Sigmoid colon (tissue), 4 donors: ENCODE results near the gene FAM47B.

Source experiments
- POLR2A ChIP-seq, 2 donors: fragments of 450-650 bp; IDR thresholded peaks; one replicate each; pipeline ENCODE4 v1.6.1; 2016; ENCODE audit warnings: antibody characterized with exemption in 2 of 2, mild to moderate bottlenecking in 2 of 2, moderate library complexity in 2 of 2
- POLR2AphosphoS5 ChIP-seq, 4 donors: sonication (generic); formaldehyde crosslinking; IDR thresholded peaks; one replicate each; pipeline ENCODE4 v1.6.1; 2017; ENCODE audit warnings: antibody characterized with exemption in 4 of 4
- TF ChIP-seq, protein P1 (sequence below), 4 experiments: fragments of 450-650 bp in 3 of 4; fragments of 200-600 bp in 1 of 4; IDR thresholded peaks; one replicate each; pipeline ENCODE4 v1.5.1; 2016 to 2019; ENCODE audit warnings: antibody characterized with exemption in 4 of 4, mild to moderate bottlenecking in 3 of 4, moderate library complexity in 2 of 4

- TF ChIP-seq, protein P1, sequence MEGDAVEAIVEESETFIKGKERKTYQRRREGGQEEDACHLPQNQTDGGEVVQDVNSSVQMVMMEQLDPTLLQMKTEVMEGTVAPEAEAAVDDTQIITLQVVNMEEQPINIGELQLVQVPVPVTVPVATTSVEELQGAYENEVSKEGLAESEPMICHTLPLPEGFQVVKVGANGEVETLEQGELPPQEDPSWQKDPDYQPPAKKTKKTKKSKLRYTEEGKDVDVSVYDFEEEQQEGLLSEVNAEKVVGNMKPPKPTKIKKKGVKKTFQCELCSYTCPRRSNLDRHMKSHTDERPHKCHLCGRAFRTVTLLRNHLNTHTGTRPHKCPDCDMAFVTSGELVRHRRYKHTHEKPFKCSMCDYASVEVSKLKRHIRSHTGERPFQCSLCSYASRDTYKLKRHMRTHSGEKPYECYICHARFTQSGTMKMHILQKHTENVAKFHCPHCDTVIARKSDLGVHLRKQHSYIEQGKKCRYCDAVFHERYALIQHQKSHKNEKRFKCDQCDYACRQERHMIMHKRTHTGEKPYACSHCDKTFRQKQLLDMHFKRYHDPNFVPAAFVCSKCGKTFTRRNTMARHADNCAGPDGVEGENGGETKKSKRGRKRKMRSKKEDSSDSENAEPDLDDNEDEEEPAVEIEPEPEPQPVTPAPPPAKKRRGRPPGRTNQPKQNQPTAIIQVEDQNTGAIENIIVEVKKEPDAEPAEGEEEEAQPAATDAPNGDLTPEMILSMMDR (IDR thresholded peaks at IDR 0.05): no peak
- TF ChIP-seq POLR2A (IDR thresholded peaks at IDR 0.05): no peak
- no peak for TF ChIP-seq POLR2AphosphoS5 (IDR thresholded peaks at IDR 0.05)
Measured at GRCh38 chrX:34909151-34909550, 33.4 kb upstream of the FAM47B start.
